Kidney epithelial cell (primary cell): ENCODE measurements around the gene HJV. TPM values are rescaled to one million over a fixed set of nuclear protein-coding genes. Genes with fewer than 3 reads are reported as not detected.
"Not testable (repeated sequence)": the region's sequence is repeated elsewhere in the genome, so short reads cannot be mapped to it uniquely, and the experiment has no call there.

Experiments used
- DNase-seq: peaks from one replicate; pipeline ENCODE4 v3.0.0-alpha.2; 2010; ENCODE audit warnings: low read depth
- H3K27me3 ChIP-seq: 2 replicates; pipeline ENCODE4 v1.6.0; 2011; ENCODE audit warnings: low read length; ENCODE audit not compliant: control insufficient read depth, insufficient read depth
- H3K36me3 ChIP-seq: 2 replicates; pipeline ENCODE4 v1.5.1; 2011; ENCODE audit warnings: low read length; ENCODE audit not compliant: control insufficient read depth, insufficient read depth
- H3K4me3 ChIP-seq: 2 replicates; pipeline ENCODE4 v1.5.1; 2011; ENCODE audit warnings: low read depth, mild to moderate bottlenecking, control low read depth, low read length
- total RNA-seq: library from RNA; depleted of rRNA; stranded (reverse); fragments of >200 nt; gene quantifications from 2 replicates; pipeline ENCODE4 v1.2.3, GENCODE V29; 2015
- TF ChIP-seq, protein P1 (sequence below): IDR thresholded peaks from 2 replicates; pipeline ENCODE4 v1.5.1; 2011; ENCODE audit warnings: mild to moderate bottlenecking, moderate library complexity, low read length, control low read depth, inconsistent platforms; ENCODE audit not compliant: insufficient read depth, poor library complexity, severe bottlenecking

The HJV gene, protein sequence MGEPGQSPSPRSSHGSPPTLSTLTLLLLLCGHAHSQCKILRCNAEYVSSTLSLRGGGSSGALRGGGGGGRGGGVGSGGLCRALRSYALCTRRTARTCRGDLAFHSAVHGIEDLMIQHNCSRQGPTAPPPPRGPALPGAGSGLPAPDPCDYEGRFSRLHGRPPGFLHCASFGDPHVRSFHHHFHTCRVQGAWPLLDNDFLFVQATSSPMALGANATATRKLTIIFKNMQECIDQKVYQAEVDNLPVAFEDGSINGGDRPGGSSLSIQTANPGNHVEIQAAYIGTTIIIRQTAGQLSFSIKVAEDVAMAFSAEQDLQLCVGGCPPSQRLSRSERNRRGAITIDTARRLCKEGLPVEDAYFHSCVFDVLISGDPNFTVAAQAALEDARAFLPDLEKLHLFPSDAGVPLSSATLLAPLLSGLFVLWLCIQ
- not detected in 2 replicates for total RNA-seq

DNA sequence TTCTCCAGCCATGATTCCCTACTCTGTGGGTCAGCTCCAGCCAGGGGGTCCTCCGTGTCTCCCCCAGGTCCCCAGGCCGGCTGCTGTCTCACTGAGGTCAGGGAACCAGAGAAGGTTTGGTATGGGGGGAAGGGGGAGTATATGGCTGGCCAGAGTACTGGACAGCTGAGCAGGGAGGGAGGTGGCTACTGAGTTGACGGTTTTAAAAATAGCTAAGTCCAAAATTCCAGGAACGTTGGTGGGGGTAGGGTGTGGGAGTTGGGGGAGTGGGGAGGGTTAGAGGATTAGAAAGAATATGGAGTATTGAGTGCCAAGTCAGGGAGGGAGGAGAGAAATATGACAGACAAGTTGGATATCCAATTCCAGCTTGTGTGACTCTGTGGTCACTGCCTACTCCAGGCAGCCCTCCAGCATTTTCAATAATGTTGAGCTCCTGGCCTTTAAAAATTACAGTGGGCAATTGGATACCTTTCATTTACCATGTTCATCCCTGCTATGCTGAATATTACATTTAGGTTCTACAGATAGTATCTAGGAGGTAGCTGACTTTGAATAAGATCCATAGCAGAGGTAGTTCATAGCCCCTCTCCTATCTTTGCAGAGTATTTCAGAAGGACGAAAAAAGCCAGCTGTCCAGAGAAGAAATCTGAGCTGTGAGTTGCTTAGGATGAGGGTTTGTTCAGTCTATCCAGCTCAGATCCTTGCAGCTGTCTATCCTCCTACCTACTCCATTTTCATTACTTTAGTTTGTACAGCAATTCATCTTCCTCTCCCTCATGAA, at the start of gene HJV:
TSS of gene HJV (minus strand) at position 114 of the 781 bp plus-strand sequence. CDS start 1,504 bp downstream, outside the sequence.
- TF ChIP-seq, protein P1, sequence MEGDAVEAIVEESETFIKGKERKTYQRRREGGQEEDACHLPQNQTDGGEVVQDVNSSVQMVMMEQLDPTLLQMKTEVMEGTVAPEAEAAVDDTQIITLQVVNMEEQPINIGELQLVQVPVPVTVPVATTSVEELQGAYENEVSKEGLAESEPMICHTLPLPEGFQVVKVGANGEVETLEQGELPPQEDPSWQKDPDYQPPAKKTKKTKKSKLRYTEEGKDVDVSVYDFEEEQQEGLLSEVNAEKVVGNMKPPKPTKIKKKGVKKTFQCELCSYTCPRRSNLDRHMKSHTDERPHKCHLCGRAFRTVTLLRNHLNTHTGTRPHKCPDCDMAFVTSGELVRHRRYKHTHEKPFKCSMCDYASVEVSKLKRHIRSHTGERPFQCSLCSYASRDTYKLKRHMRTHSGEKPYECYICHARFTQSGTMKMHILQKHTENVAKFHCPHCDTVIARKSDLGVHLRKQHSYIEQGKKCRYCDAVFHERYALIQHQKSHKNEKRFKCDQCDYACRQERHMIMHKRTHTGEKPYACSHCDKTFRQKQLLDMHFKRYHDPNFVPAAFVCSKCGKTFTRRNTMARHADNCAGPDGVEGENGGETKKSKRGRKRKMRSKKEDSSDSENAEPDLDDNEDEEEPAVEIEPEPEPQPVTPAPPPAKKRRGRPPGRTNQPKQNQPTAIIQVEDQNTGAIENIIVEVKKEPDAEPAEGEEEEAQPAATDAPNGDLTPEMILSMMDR, result no peak
- Histone ChIP-seq H3K27me3 (peaks cover 33% of the 10 kb centered on the region), H3K36me3 (no peaks in the 10 kb centered on the region), H3K4me3 (no peak within 1 kb of the TSS)
- DNase-seq, result no peak

DNA sequence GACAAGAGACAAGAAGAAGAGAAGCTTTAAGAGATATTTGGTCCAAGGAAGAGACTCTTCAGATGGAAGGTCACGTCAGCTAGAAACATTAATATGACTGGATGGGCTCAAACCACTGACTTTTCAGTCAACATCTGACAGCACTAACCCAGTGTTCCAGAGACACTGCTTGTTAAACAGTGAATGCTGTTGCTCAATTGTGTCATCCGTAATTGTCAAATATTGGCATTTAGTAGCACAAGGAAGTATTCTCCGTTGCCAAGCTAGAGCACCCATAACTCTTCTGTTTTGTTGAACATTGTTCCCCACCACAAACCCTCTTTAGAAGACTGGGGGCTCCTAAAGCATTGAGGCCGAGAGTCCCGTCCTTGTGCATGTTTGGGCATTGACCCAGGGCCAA, 37.6 kb upstream of the HJV start:
- not testable (repeated sequence) for H3K36me3 ChIP-seq, H3K4me3 ChIP-seq, H3K27me3 ChIP-seq, DNase-seq

DNA sequence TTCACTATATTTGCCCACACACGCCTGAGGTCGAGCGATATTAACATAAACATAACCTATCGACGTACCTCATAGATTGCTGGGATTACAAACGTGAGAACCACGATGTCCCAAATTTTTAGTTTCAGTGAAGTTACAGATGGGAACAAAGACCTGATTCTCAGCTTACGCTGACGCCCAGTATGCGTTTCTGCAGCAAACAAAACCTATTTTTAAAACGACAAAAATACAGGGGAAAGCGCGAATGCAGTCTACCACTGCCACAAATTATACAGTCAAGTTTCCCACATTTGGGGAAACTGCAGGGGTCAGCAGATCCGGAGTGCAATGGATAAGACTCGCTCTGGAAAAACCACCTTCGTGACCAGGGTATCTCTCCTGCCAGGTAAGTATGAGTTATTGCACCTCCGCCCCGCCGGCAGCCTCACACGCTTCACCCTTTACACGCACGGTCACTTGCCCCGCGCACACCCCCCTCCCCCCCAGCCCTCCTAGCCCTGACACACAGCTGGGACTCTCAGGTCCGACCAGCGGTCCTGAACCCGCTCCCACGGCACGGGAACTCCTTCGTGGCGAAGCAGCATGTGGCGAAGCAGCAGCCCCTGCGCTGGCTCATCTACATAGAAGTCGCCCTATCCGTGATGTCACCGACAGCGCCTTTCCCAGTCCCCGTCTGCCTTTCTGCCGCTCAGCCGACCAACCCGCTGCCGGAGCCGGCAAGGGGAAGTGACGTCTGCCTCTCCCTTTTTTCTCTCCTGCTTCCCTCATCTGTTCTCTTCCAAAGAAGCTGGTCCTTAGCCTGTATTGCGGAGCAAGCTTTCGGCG, 30.5 kb upstream of the HJV start:
- H3K36me3 ChIP-seq, H3K27me3 ChIP-seq: not testable (repeated sequence)
- peak; percentile 86 for DNase-seq
- H3K4me3 ChIP-seq, result peak overlapping the region; percentile 34

DNA sequence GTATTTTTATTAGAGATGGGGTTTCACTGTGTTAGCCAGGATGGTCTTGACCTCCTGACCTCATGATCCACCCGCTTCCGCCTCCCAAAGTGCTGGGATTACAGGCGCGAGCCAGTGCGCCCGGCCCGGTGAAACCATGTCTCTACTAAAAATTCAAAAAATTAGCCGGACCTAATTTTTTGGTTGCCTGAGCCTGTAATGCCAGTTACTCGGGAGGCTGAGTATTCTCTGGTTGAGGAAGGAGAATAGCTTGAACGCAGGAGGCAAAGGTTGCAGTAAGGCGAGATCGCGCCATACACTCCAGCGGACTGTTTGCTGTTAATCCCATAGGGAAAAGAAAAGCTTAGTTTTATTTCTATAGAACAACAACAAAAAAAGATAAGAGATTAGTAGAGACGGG, 29.9 kb upstream of the HJV start:
- Histone ChIP-seq H3K4me3 (peak overlapping the region; percentile 6), H3K27me3 (no peaks in the 10 kb centered on the region), H3K36me3 (no peaks in the 10 kb centered on the region)
- no peak for DNase-seq
- TF ChIP-seq, protein P1, result no peak

DNA sequence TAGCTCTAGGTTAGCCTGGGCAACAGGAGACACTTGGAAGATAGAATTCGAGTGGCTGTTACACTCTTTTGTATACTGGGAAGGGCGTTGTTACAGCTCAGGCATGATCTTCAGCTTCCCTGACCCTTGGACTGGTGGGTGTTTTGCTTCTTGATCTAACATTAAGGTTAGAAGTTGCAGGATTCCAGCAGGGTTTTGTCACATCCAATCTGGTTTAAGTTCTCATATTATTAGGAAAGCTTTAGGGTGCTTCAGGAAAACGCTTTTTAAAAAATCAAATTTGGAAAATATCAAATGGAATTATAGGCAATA, 29.1 kb upstream of the HJV start:
- not testable (repeated sequence) for H3K36me3 ChIP-seq, H3K4me3 ChIP-seq, DNase-seq, H3K27me3 ChIP-seq

DNA sequence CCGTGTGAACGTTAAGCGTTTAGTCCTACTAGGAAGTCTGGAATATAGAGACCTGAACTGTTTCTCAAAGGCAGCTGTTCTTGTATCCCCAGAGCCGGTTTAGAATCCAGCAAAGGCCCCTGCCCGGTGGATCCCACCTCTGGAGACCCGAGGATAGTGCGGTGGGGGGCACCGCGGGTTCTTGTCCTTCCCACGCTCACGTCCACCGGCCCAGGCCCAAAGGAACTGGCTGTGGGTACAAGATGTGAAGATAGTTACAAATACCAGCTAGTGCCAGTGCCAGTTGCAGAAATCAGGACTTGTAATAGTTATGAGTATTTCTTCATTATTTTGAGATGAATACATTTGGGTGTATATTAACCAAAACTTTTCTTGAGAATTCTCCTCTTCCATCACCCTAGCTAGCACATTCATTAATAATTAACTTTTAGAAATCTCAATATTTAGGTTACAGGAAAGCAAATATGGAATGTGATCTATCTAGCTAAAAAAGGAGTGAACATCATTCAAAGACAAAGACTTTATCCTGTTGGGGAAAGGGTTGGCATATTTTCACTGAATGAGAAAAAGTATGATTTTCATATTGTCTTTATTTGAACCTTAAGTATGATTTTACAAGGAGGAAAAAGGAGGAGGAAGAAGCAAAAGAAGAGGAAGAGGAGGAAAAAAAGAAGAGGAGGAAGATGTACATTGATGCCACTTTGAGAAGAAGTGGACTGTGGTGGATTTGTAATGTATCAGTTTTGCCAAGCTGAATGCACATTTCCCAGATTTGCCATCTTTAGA, 28.5 kb upstream of the HJV start:
- not testable (repeated sequence) for DNase-seq, H3K36me3 ChIP-seq, H3K27me3 ChIP-seq, H3K4me3 ChIP-seq

DNA sequence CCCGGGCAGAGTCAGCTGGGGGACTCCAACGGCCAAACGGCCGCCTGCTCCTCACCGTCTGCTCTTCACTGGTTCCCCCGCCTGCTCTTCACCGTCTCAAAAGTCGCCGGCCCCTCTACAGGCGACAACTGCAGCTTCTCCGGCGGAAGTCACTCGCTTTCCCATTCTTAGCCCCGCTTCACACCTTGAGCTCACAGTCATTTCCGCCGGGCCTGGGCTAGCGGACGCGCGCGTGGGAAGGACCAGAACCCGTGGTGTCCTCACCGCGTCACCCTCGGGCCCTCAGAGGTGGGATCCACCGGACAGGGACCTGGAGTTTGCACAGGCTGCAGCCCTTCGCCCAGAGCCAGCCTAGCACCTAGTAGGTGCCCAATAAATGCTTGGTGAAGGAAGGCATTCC, 27.9 kb upstream of the HJV start:
- TF ChIP-seq, protein P1, result no peak
- Histone ChIP-seq H3K4me3 (no peak overlapping the region), H3K36me3 (no peaks in the 10 kb centered on the region), H3K27me3 (no peaks in the 10 kb centered on the region)
- DNase-seq, result no peak

DNA sequence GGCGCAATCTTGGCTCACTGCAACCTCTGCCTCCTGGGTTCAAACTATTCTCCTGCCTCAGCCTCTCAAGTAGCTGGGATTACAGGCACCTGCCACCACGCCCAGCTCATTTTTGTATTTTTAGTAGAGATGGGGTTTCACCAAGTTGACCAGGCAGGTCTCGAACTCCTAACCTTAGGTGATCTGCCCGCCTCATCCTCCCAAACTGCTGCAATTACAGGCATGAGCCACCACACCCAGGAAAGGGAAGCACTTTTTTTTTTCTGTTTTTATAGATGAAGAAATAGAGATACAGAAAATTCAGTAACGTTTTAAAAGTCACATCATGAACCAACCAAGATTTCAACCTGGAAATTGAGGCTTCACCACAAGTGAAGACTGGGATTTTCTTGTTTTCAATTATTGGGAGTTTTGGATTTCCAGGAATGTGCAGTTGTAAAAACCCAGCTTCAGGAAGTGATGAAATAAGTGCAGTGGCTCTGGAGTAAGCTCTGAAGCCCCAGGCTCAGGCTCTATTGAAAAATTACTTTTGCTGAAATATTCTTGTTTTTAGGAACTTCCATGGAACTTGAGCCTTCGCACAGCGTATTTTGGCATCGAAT, 27.1 kb upstream of the HJV start:
- H3K36me3 ChIP-seq, H3K27me3 ChIP-seq, DNase-seq, H3K4me3 ChIP-seq: not testable (repeated sequence)
